IMR-90 (cell line): ENCODE measurements around the gene COMMD1. TPM values are rescaled to one million over a fixed set of nuclear protein-coding genes. Genes with fewer than 3 reads are reported as not detected.

ENCODE experiments used
- ATAC-seq: fragments of 200-7000 bp; cut with Tn5 transposase; 2 replicates; pipeline ENCODE4 v1.9.1; 2020; ENCODE audit warnings: low read depth, mild to moderate bottlenecking, moderate library complexity
- BruUV-seq: library from RNA; stranded (reverse); fragments of 400-500 nt; replicated peaks from 2 replicates; lab custom pipeline; 2021; lab: Mats Ljungman, UMichigan
- CTCF ChIA-PET: fragments of 300-600 bp; formaldehyde crosslinking; extraction: SDS; loops from one replicate; lab custom pipeline; 2021; ENCODE audit warnings: antibody characterized with exemption; lab: Yijun Ruan, JAX
- POLR2A ChIA-PET: fragments of 300-600 bp; sonication (Branson Sonifier 250); formaldehyde crosslinking; loops from one replicate; lab custom pipeline; 2022; ENCODE audit warnings: antibody characterized with exemption; ENCODE audit not compliant: unreplicated experiment; lab: Charles Lee
- DNase-seq: peaks from one replicate; pipeline ENCODE4 v3.0.0; 2013
- H2AFZ ChIP-seq: replicated peaks from 2 replicates; pipeline ENCODE3; 2013; ENCODE audit warnings: low read length, mild to moderate bottlenecking; ENCODE audit not compliant: poor library complexity
- H2AK5ac ChIP-seq: 2 replicates; pipeline ENCODE4 v1.6.1; 2013; ENCODE audit warnings: low read depth, low read length, inconsistent platforms
- H2AK9ac ChIP-seq: replicated peaks from 2 replicates; pipeline ENCODE3; 2013; ENCODE audit warnings: mild to moderate bottlenecking, low read depth, low read length, moderate library complexity; ENCODE audit not compliant: poor library complexity
- H2BK120ac ChIP-seq: 2 replicates; pipeline ENCODE4 v1.6.1; 2013; ENCODE audit warnings: low read depth, low read length, inconsistent platforms
- H2BK15ac ChIP-seq: 3 replicates; pipeline ENCODE4 v1.6.1; 2013; ENCODE audit warnings: low read depth, low read length, inconsistent platforms
- H2BK20ac ChIP-seq: 2 replicates; pipeline ENCODE4 v1.6.1; 2013; ENCODE audit warnings: low read depth, mild to moderate bottlenecking, inconsistent platforms, low read length, moderate library complexity
- H2BK5ac ChIP-seq: 2 replicates; pipeline ENCODE4 v1.6.1; 2013; ENCODE audit warnings: mild to moderate bottlenecking, low read depth, low read length, inconsistent platforms; ENCODE audit not compliant: poor library complexity, severe bottlenecking
- H3K14ac ChIP-seq: replicated peaks from 2 replicates; pipeline ENCODE4 v1.6.1; 2013; ENCODE audit warnings: low read depth, low read length, inconsistent platforms
- H3K18ac ChIP-seq: 2 replicates; pipeline ENCODE4 v1.6.1; 2013; ENCODE audit warnings: low read depth, low read length, control low read depth
- H3K23ac ChIP-seq: 2 replicates; pipeline ENCODE4 v1.6.1; 2013; ENCODE audit warnings: low read depth, low read length, inconsistent platforms
- H3K27ac ChIP-seq: 2 replicates; pipeline ENCODE4 v1.5.1; 2013; ENCODE audit warnings: mild to moderate bottlenecking, control low read depth, low read length; ENCODE audit not compliant: insufficient read depth
- H3K27me3 ChIP-seq: 2 replicates; pipeline ENCODE4 v1.6.1; 2013; ENCODE audit warnings: low read length; ENCODE audit not compliant: control insufficient read depth, insufficient read depth
- H3K36me3 ChIP-seq: 2 replicates; pipeline ENCODE4 v1.6.1; 2013; ENCODE audit warnings: low read length, mixed read lengths; ENCODE audit not compliant: control insufficient read depth, insufficient read depth
- H3K4ac ChIP-seq: 2 replicates; pipeline ENCODE4 v1.6.1; 2013; ENCODE audit warnings: low read depth, low read length, inconsistent platforms
- H3K4me1 ChIP-seq: 2 replicates; pipeline ENCODE4 v1.6.1; 2013; ENCODE audit warnings: low read length, mixed read lengths; ENCODE audit not compliant: control insufficient read depth, insufficient read depth
- H3K4me2 ChIP-seq: 2 replicates; pipeline ENCODE4 v1.6.1; 2013; ENCODE audit warnings: low read depth, mild to moderate bottlenecking, control low read depth, low read length, moderate library complexity
- H3K4me3 ChIP-seq: 2 replicates; pipeline ENCODE4 v1.5.1; 2013; ENCODE audit warnings: low read depth, mild to moderate bottlenecking, control low read depth, low read length, moderate library complexity; ENCODE audit not compliant: insufficient read depth
- H3K56ac ChIP-seq: 2 replicates; pipeline ENCODE4 v1.6.1; 2013; ENCODE audit warnings: low read length, inconsistent platforms; ENCODE audit not compliant: insufficient read depth; ENCODE audit errors: extremely low read depth
- H3K79me1 ChIP-seq, 2 experiments: 2 replicates each; pipeline ENCODE4 v1.6.1; 2013; ENCODE audit warnings: low read length in 2 of 2, inconsistent platforms in 1 of 2, low read depth in 1 of 2
- H3K9ac ChIP-seq: 2 replicates; pipeline ENCODE4 v1.6.1; 2013; ENCODE audit warnings: low read depth, low read length, control low read depth
- H3K9me1 ChIP-seq: 2 replicates; pipeline ENCODE4 v1.6.1; 2013; ENCODE audit warnings: low read length, inconsistent platforms; ENCODE audit not compliant: insufficient read depth
- H3K9me3 ChIP-seq: 2 replicates; pipeline ENCODE4 v1.6.1; 2013; ENCODE audit warnings: low read length; ENCODE audit not compliant: control insufficient read depth, insufficient read depth
- H4K20me1 ChIP-seq: 2 replicates; pipeline ENCODE4 v1.6.1; 2013; ENCODE audit warnings: low read length, inconsistent platforms; ENCODE audit not compliant: insufficient read depth
- H4K5ac ChIP-seq: 2 replicates; pipeline ENCODE4 v1.6.1; 2013; ENCODE audit warnings: mild to moderate bottlenecking, low read depth, low read length, control low read depth
- H4K8ac ChIP-seq, 2 experiments: 2 replicates each; pipeline ENCODE4 v1.6.1; 2013; ENCODE audit warnings: low read depth in 2 of 2, low read length in 2 of 2, control low read depth in 1 of 2, inconsistent platforms in 1 of 2
- H4K91ac ChIP-seq: 2 replicates; pipeline ENCODE4 v1.6.1; 2013; ENCODE audit warnings: low read depth, low read length, inconsistent platforms; ENCODE audit not compliant: insufficient read depth
- BHLHE40 ChIP-seq: fragments of 150-350 bp; IDR thresholded peaks from 2 replicates; pipeline ENCODE4 v1.6.1; 2016; ENCODE audit warnings: mild to moderate bottlenecking, low read depth, low read length
- CEBPB ChIP-seq: IDR thresholded peaks from 2 replicates; pipeline ENCODE4 v1.6.1; 2012; ENCODE audit warnings: low read depth, low read length, improper control_type of control experiment
- CHD1 ChIP-seq: IDR thresholded peaks from 2 replicates; pipeline ENCODE4 v1.6.1; 2012; ENCODE audit warnings: low read depth, low read length, improper control_type of control experiment
- FOS ChIP-seq: fragments of 150-350 bp; IDR thresholded peaks from 2 replicates; pipeline ENCODE4 v1.6.1; 2016; ENCODE audit warnings: low read depth, low read length
- MAFK ChIP-seq: IDR thresholded peaks from 2 replicates; pipeline ENCODE4 v1.6.1; 2012; ENCODE audit warnings: low read depth, low read length, improper control_type of control experiment
- MAZ ChIP-seq: IDR thresholded peaks from 2 replicates; pipeline ENCODE4 v1.6.1; 2012; ENCODE audit warnings: low read depth, mild to moderate bottlenecking, low read length, improper control_type of control experiment, moderate library complexity, borderline replicate concordance
- MXI1 ChIP-seq: IDR thresholded peaks from 2 replicates; pipeline ENCODE4 v1.6.1; 2012; ENCODE audit warnings: low read depth, mild to moderate bottlenecking, low read length, moderate library complexity, borderline replicate concordance
- NFE2L2 ChIP-seq: fragments of 150-350 bp; IDR thresholded peaks from 2 replicates; pipeline ENCODE4 v1.6.1; 2016; ENCODE audit warnings: low read depth, mild to moderate bottlenecking, low read length
- POLR2A ChIP-seq: IDR thresholded peaks from 2 replicates; pipeline ENCODE4 v1.6.1; 2012; ENCODE audit warnings: mild to moderate bottlenecking, low read depth, low read length
- RAD21 ChIP-seq: IDR thresholded peaks from 2 replicates; pipeline ENCODE4 v1.6.1; 2012; ENCODE audit warnings: low read length, improper control_type of control experiment
- RCOR1 ChIP-seq: IDR thresholded peaks from 2 replicates; pipeline ENCODE4 v1.6.1; 2012; ENCODE audit warnings: mild to moderate bottlenecking, low read length, improper control_type of control experiment; ENCODE audit not compliant: insufficient replicate concordance
- RFX5 ChIP-seq: IDR thresholded peaks from 2 replicates; pipeline ENCODE4 v1.8.0; 2012; ENCODE audit warnings: low read depth, mild to moderate bottlenecking, low read length, moderate library complexity
- SMC3 ChIP-seq: fragments of 150-350 bp; IDR thresholded peaks from 2 replicates; pipeline ENCODE4 v1.6.1; 2016; ENCODE audit warnings: low read depth, mild to moderate bottlenecking, antibody characterized with exemption, low read length, moderate library complexity
- WGBS, 2 experiments: methylation state at CpG; one replicate each; pipeline versions ENCODE4 v1.1.5 to v1.1.7; 2013; ENCODE audit warnings: missing lambda C conversion rate in 2 of 2; ENCODE audit not compliant: insufficient read length in 1 of 2; ENCODE audit errors: extremely low coverage in 2 of 2; 5-methylcytosine and 5-hydroxymethylcytosine counted together
- dilution Hi-C: fragments of 300-500 bp; cut with HindIII; formaldehyde crosslinking; loops from one replicate; pipeline ENCODE4 v1.14.3; 2018; ENCODE audit warnings: low sequenced_read_pairs; ENCODE audit not compliant: unreplicated experiment
- in situ Hi-C: fragments of 300-500 bp; cut with MboI; formaldehyde crosslinking; loops from 3 replicates; pipeline ENCODE4 v1.14.3; 2019; ENCODE audit warnings: low sequenced_read_pairs, inconsistent platforms, mixed read lengths
- intact Hi-C: fragments of 100-400 bp; cut with micrococcal nuclease; formaldehyde crosslinking; loops from 2 replicates; pipeline ENCODE4 v1.10.0; 2022
- polyA plus RNA-seq, 3 experiments: library from polyadenylated mRNA; depleted of rRNA; stranded (reverse); fragments of >200 nt; gene quantifications; 2 replicates each; pipeline ENCODE4 v1.2.3, GENCODE V29; 2012; ENCODE audit warnings: low replicate concordance in 1 of 3
- total RNA-seq: library from RNA; depleted of rRNA; stranded (reverse); fragments of >200 nt; gene quantifications from 2 replicates; pipeline ENCODE4 v1.2.3, GENCODE V29; 2012
- TF ChIP-seq, protein P1 (sequence below): conservative IDR thresholded peaks from 2 replicates; pipeline ENCODE4 v1.5.1; 2012; ENCODE audit warnings: mild to moderate bottlenecking, low read depth, low read length, improper control_type of control experiment
- TF ChIP-seq, protein P2 (sequence below): fragments of 150-350 bp; IDR thresholded peaks from 2 replicates; pipeline ENCODE4 v1.6.1; 2017; ENCODE audit warnings: mild to moderate bottlenecking, antibody characterized with exemption, low read length, low read depth
- TF ChIP-seq, protein P3 (sequence below): fragments of 150-350 bp; IDR thresholded peaks from 2 replicates; pipeline ENCODE4 v1.6.1; 2016; ENCODE audit warnings: low read depth, mild to moderate bottlenecking, low read length, moderate library complexity, borderline replicate concordance

The COMMD1 gene
- total and polyA plus RNA-seq, 2 of the 4 experiments (the other 2 are of a cell fraction): 42.8 to 60.4 TPM

DNA sequence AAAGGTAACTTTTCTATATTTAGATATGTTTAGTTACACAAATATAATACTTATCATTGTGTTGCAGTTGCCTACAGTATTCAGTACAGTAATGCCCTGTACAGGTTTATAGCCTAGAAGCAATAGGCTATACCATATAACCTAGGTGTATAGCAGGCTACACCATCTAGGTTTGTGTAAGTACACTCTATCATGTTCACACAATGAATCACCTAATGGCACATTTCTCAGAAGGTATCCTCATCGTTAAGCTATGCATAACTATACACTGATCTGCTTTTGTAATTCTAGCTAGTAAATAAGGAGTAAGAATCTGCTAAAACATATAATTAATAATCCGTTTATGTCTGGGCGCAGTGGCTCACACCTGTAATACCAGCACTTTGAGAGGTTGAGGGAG is 102.1 kb downstream of the COMMD1 start:
- Histone ChIP-seq H3K14ac (no peak overlapping the region), H3K79me1 (no peaks in the 10 kb centered on the region), H4K5ac (no peak overlapping the region), H3K4me1 (no peaks in the 10 kb centered on the region), H3K9ac (no peak overlapping the region), H2AK9ac (no peak overlapping the region), H3K18ac (no peak overlapping the region), H2BK20ac (no peak overlapping the region), H3K56ac (no peak overlapping the region), H3K23ac (no peak overlapping the region), H4K20me1 (no peaks in the 10 kb centered on the region), H4K91ac (no peak overlapping the region), H2BK5ac (no peak overlapping the region), H3K9me3 (no peaks in the 10 kb centered on the region), H3K36me3 (no peaks in the 10 kb centered on the region), H3K4ac (no peak overlapping the region), H3K9me1 (no peaks in the 10 kb centered on the region), H3K27me3 (no peaks in the 10 kb centered on the region), H2BK15ac (no peak overlapping the region), H2AFZ (no peak overlapping the region), H3K4me2 (no peak overlapping the region), H2BK120ac (no peak overlapping the region), H4K8ac (no peak overlapping the region), H2AK5ac (no peak overlapping the region), H3K27ac (no peak overlapping the region), H3K4me3 (no peak overlapping the region)
- CTCF ChIA-PET: interaction anchor here (0.7 kb wide), 1 partner anchor 9 kb away, joined by 5 read pairs; no protein-coding TSS in a partner anchor
- no TSS peak for BruUV-seq
- DNase-seq: no peak
- no peak for ATAC-seq
- intact Hi-C loops (no loop called here), in situ Hi-C loops (no loop called here), dilution Hi-C loops (no loop called here)
- POLR2A ChIA-PET: no interaction called here
- TF ChIP-seq, protein P1, sequence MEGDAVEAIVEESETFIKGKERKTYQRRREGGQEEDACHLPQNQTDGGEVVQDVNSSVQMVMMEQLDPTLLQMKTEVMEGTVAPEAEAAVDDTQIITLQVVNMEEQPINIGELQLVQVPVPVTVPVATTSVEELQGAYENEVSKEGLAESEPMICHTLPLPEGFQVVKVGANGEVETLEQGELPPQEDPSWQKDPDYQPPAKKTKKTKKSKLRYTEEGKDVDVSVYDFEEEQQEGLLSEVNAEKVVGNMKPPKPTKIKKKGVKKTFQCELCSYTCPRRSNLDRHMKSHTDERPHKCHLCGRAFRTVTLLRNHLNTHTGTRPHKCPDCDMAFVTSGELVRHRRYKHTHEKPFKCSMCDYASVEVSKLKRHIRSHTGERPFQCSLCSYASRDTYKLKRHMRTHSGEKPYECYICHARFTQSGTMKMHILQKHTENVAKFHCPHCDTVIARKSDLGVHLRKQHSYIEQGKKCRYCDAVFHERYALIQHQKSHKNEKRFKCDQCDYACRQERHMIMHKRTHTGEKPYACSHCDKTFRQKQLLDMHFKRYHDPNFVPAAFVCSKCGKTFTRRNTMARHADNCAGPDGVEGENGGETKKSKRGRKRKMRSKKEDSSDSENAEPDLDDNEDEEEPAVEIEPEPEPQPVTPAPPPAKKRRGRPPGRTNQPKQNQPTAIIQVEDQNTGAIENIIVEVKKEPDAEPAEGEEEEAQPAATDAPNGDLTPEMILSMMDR: no peak
- no peak for TF ChIP-seq RCOR1
- no peak for TF ChIP-seq SMC3
- TF ChIP-seq MXI1: no peak
- TF ChIP-seq, protein P2, sequence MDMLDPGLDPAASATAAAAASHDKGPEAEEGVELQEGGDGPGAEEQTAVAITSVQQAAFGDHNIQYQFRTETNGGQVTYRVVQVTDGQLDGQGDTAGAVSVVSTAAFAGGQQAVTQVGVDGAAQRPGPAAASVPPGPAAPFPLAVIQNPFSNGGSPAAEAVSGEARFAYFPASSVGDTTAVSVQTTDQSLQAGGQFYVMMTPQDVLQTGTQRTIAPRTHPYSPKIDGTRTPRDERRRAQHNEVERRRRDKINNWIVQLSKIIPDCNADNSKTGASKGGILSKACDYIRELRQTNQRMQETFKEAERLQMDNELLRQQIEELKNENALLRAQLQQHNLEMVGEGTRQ: no peak
- TF ChIP-seq MAFK: no peak
- no peak for TF ChIP-seq RAD21
- no peak for TF ChIP-seq FOS
- TF ChIP-seq BHLHE40: no peak
- no peak for TF ChIP-seq RFX5
- TF ChIP-seq MAZ: no peak
- TF ChIP-seq NFE2L2: no peak
- TF ChIP-seq CHD1: no peak
- TF ChIP-seq POLR2A: no peak
- TF ChIP-seq, protein P3, sequence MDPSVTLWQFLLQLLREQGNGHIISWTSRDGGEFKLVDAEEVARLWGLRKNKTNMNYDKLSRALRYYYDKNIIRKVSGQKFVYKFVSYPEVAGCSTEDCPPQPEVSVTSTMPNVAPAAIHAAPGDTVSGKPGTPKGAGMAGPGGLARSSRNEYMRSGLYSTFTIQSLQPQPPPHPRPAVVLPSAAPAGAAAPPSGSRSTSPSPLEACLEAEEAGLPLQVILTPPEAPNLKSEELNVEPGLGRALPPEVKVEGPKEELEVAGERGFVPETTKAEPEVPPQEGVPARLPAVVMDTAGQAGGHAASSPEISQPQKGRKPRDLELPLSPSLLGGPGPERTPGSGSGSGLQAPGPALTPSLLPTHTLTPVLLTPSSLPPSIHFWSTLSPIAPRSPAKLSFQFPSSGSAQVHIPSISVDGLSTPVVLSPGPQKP: no peak
- TF ChIP-seq CEBPB: no peak
- no CpG with 5 or more reads among the region's 3 CpGs for WGBS, 2 experiments
